GM23338 (cell line): ENCODE data around the gene CNOT6. TPM values are rescaled to one million over a fixed set of nuclear protein-coding genes. Genes with fewer than 3 reads are reported as not detected.
A peak's percentile ranks its signal among the peaks of the same experiment; 100 is the strongest.
"Not testable (repeated sequence)": the region's sequence is repeated elsewhere in the genome, so short reads cannot be mapped to it uniquely, and the experiment has no call there.

Source experiments
- ATAC-seq: fragments of 200-7000 bp; cut with Tn5 transposase; 3 replicates; pipeline ENCODE4 v1.9.1; 2020
- DNase-seq: peaks from one replicate; pipeline ENCODE4 v3.0.0-alpha.2; 2015; ENCODE audit warnings: low spot score
- H2AFZ ChIP-seq: fragments of 200-600 bp; sonication (generic); 2 replicates; pipeline ENCODE4 v1.8.0; 2016; ENCODE audit warnings: antibody characterized with exemption, mild to moderate bottlenecking, moderate library complexity
- H3F3A ChIP-seq: fragments of 200-600 bp; sonication (generic); replicated peaks from 2 replicates; pipeline ENCODE4 v1.8.0; 2017; ENCODE audit warnings: antibody characterized with exemption, mixed run types, low read depth
- H3K27ac ChIP-seq: fragments of 200-600 bp; sonication (generic); 2 replicates; pipeline ENCODE4 v1.6.1; 2016; ENCODE audit warnings: low read depth
- H3K27me3 ChIP-seq: fragments of 200-600 bp; sonication (generic); 2 replicates; pipeline ENCODE4 v1.8.0; 2016; ENCODE audit warnings: mild to moderate bottlenecking, mixed run types, moderate library complexity; ENCODE audit not compliant: insufficient read depth
- H3K36me3 ChIP-seq: fragments of 200-600 bp; sonication (generic); 2 replicates; pipeline ENCODE4 v1.8.0; 2016; ENCODE audit warnings: mild to moderate bottlenecking; ENCODE audit not compliant: insufficient read depth
- H3K4me1 ChIP-seq: fragments of 200-600 bp; sonication (generic); 2 replicates; pipeline ENCODE4 v1.8.0; 2016; ENCODE audit warnings: mild to moderate bottlenecking, moderate library complexity; ENCODE audit not compliant: insufficient read depth
- H3K4me2 ChIP-seq: fragments of 200-600 bp; sonication (generic); 2 replicates; pipeline ENCODE4 v1.7.1; 2017; ENCODE audit warnings: mixed run types
- H3K4me3 ChIP-seq: fragments of 200-600 bp; sonication (generic); 2 replicates; pipeline ENCODE4 v1.6.1; 2016; ENCODE audit warnings: mixed run types
- H3K79me2 ChIP-seq: fragments of 200-600 bp; sonication (generic); replicated peaks from 2 replicates; pipeline ENCODE4 v1.8.0; 2017; ENCODE audit warnings: mild to moderate bottlenecking; ENCODE audit not compliant: insufficient read depth
- H3K9me2 ChIP-seq: fragments of 200-600 bp; sonication (generic); 2 replicates; pipeline ENCODE4 v1.8.0; 2017; ENCODE audit not compliant: insufficient read depth
- H4K20me1 ChIP-seq: fragments of 200-600 bp; sonication (generic); replicated peaks from 2 replicates; pipeline ENCODE4 v1.8.0; 2017; ENCODE audit warnings: mild to moderate bottlenecking; ENCODE audit not compliant: insufficient read depth
- H3K27ac Mint-ChIP-seq: 2 replicates; pipeline ENCODE4 v1.8.0; 2020; ENCODE audit warnings: inconsistent platforms, mild to moderate bottlenecking, moderate library complexity, mixed read lengths
- H3K27me3 Mint-ChIP-seq: 3 replicates; pipeline ENCODE4 v1.8.0; 2022; ENCODE audit warnings: low read depth, mild to moderate bottlenecking, moderate library complexity, mixed read lengths, inconsistent platforms; ENCODE audit not compliant: insufficient read depth, poor library complexity
- H3K36me3 Mint-ChIP-seq: 3 replicates; pipeline ENCODE4 v1.8.0; 2021; ENCODE audit warnings: low read depth, mild to moderate bottlenecking, inconsistent platforms, moderate library complexity, mixed read lengths
- H3K4me1 Mint-ChIP-seq: 3 replicates; pipeline ENCODE4 v1.8.0; 2020; ENCODE audit warnings: mild to moderate bottlenecking, inconsistent platforms, mixed read lengths
- H3K4me3 Mint-ChIP-seq: 3 replicates; pipeline ENCODE4 v1.8.0; 2021; ENCODE audit warnings: moderate library complexity, mild to moderate bottlenecking, inconsistent platforms, mixed read lengths
- H3K9me3 Mint-ChIP-seq: 3 replicates; pipeline ENCODE4 v1.8.0; 2020; ENCODE audit warnings: moderate library complexity, mild to moderate bottlenecking, inconsistent platforms, mixed read lengths
- CREB1 ChIP-seq: fragments of 250-450 bp; sonication (Bioruptor Pico); IDR thresholded peaks from 2 replicates; pipeline ENCODE4 v1.5.0; 2020; ENCODE audit warnings: low read depth, mild to moderate bottlenecking, moderate library complexity
- EZH2 ChIP-seq: fragments of 200-600 bp; sonication (generic); IDR thresholded peaks from one replicate; pipeline ENCODE4 v1.8.0; 2017; ENCODE audit warnings: antibody characterized with exemption, mild to moderate bottlenecking, low read depth; ENCODE audit not compliant: unreplicated experiment
- JUNB ChIP-seq: IDR thresholded peaks from one replicate; pipeline ENCODE4 v1.6.1; 2016; ENCODE audit warnings: antibody characterized with exemption; ENCODE audit not compliant: unreplicated experiment
- NANOG ChIP-seq: IDR thresholded peaks from 2 replicates; pipeline ENCODE4 v1.6.1; 2016; ENCODE audit warnings: antibody characterized with exemption, borderline replicate concordance
- POLR2AphosphoS5 ChIP-seq: IDR thresholded peaks from 2 replicates; pipeline ENCODE4 v1.6.1; 2016; ENCODE audit warnings: antibody characterized with exemption, low read depth
- STAT1 ChIP-seq: IDR thresholded peaks from one replicate; pipeline ENCODE4 v1.6.1; 2016; ENCODE audit warnings: antibody characterized with exemption; ENCODE audit not compliant: unreplicated experiment
- ZNF114 ChIP-seq: fragments of 250-450 bp; sonication (Bioruptor Pico); IDR thresholded peaks from 2 replicates; pipeline ENCODE4 v1.5.0; 2020; ENCODE audit warnings: mild to moderate bottlenecking, moderate library complexity
- polyA plus RNA-seq: library from polyadenylated mRNA; unstranded; fragments of >200 nt; fragmentation: Nextera tagmentation; extraction: Ambion mirVana; gene quantifications from 2 replicates; pipeline ENCODE4 v1.2.1, GENCODE V29; 2016
- total RNA-seq: library from RNA; depleted of rRNA; stranded (reverse); fragments of >200 nt; shearing (Covaris generic); gene quantifications from 2 replicates; pipeline ENCODE4 v1.2.3, GENCODE V29; 2014
- TF ChIP-seq, protein P1 (sequence below), 2 experiments: fragments of 200-600 bp in 1 of 2; sonication (generic) in 1 of 2; conservative IDR thresholded peaks; 2 replicates each; pipeline versions ENCODE4 v1.5.1 to v1.6.1; 2016 to 2017; ENCODE audit warnings: antibody characterized with exemption in 2 of 2, low read depth in 2 of 2, mild to moderate bottlenecking in 2 of 2, moderate library complexity in 1 of 2
- TF ChIP-seq, protein P2 (sequence below): fragments of 250-450 bp; sonication (Bioruptor Pico); IDR thresholded peaks from 2 replicates; pipeline ENCODE4 v1.5.0; 2020; ENCODE audit warnings: mild to moderate bottlenecking, moderate library complexity
- TF ChIP-seq, protein P3 (sequence below): IDR thresholded peaks from one replicate; pipeline ENCODE4 v1.6.1; 2018; ENCODE audit warnings: antibody characterized with exemption; ENCODE audit not compliant: unreplicated experiment

Gene CNOT6
- total and polyA plus RNA-seq, 2 experiments from 2014 or later = 14.6 to 38.7 TPM

GRCh38 chr5:180475969-180476524 lies 18.1 kb upstream of the CNOT6 start:
- H3K4me3 Mint-ChIP-seq, H3K27ac ChIP-seq, ATAC-seq, H2AFZ ChIP-seq, H3K4me2 ChIP-seq, H3K27ac Mint-ChIP-seq, DNase-seq, H3F3A ChIP-seq, H3K9me3 Mint-ChIP-seq, H3K4me1 ChIP-seq, H3K9me2 ChIP-seq, H3K27me3 Mint-ChIP-seq, H3K27me3 ChIP-seq, H3K4me3 ChIP-seq, H3K4me1 Mint-ChIP-seq, H3K36me3 ChIP-seq, H3K36me3 Mint-ChIP-seq, H4K20me1 ChIP-seq, H3K79me2 ChIP-seq: not testable (repeated sequence)

GRCh38 chr5:180484813-180485212 lies 9.4 kb upstream of the CNOT6 start:
- no peaks in the 10 kb centered on the region for H3K4me1 Mint-ChIP-seq
- no peaks in the 10 kb centered on the region for H3K4me1 ChIP-seq
- no peak overlapping the region for H3K4me2 ChIP-seq
- no peaks in the 10 kb centered on the region for H3K9me2 ChIP-seq
- H3K79me2 ChIP-seq = no peaks in the 10 kb centered on the region
- H3K36me3 ChIP-seq = no peaks in the 10 kb centered on the region
- H3K27ac Mint-ChIP-seq = no peak overlapping the region
- H2AFZ ChIP-seq = no peak overlapping the region
- H3K4me3 ChIP-seq = no peak overlapping the region
- H3K36me3 Mint-ChIP-seq = peaks cover 19% of the 10 kb centered on the region
- ATAC-seq (peak; percentile 23; the same call in 2 of the 3 replicates), DNase-seq (no peak)
- H3K9me3 Mint-ChIP-seq = peaks cover 20% of the 10 kb centered on the region
- no peaks in the 10 kb centered on the region for H4K20me1 ChIP-seq
- H3K27me3 Mint-ChIP-seq = peaks cover 1% of the 10 kb centered on the region
- no peaks in the 10 kb centered on the region for H3K27me3 ChIP-seq
- H3K4me3 Mint-ChIP-seq = no peak overlapping the region
- no peak overlapping the region for H3K27ac ChIP-seq
- H3F3A ChIP-seq = no peaks in the 10 kb centered on the region
- TF ChIP-seq ZNF114 (CRISPR knock-in tag) (no peak), STAT1 (no peak), NANOG (no peak), CREB1 (CRISPR knock-in tag) (no peak), EZH2 (no peak), POLR2AphosphoS5 (no peak), JUNB (no peak)
- TF ChIP-seq, protein P1, sequence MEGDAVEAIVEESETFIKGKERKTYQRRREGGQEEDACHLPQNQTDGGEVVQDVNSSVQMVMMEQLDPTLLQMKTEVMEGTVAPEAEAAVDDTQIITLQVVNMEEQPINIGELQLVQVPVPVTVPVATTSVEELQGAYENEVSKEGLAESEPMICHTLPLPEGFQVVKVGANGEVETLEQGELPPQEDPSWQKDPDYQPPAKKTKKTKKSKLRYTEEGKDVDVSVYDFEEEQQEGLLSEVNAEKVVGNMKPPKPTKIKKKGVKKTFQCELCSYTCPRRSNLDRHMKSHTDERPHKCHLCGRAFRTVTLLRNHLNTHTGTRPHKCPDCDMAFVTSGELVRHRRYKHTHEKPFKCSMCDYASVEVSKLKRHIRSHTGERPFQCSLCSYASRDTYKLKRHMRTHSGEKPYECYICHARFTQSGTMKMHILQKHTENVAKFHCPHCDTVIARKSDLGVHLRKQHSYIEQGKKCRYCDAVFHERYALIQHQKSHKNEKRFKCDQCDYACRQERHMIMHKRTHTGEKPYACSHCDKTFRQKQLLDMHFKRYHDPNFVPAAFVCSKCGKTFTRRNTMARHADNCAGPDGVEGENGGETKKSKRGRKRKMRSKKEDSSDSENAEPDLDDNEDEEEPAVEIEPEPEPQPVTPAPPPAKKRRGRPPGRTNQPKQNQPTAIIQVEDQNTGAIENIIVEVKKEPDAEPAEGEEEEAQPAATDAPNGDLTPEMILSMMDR (conservative IDR thresholded peaks at IDR 0.05; ENCODE audit: low read depth in 2 of 2) = no peak
- TF ChIP-seq, protein P2, sequence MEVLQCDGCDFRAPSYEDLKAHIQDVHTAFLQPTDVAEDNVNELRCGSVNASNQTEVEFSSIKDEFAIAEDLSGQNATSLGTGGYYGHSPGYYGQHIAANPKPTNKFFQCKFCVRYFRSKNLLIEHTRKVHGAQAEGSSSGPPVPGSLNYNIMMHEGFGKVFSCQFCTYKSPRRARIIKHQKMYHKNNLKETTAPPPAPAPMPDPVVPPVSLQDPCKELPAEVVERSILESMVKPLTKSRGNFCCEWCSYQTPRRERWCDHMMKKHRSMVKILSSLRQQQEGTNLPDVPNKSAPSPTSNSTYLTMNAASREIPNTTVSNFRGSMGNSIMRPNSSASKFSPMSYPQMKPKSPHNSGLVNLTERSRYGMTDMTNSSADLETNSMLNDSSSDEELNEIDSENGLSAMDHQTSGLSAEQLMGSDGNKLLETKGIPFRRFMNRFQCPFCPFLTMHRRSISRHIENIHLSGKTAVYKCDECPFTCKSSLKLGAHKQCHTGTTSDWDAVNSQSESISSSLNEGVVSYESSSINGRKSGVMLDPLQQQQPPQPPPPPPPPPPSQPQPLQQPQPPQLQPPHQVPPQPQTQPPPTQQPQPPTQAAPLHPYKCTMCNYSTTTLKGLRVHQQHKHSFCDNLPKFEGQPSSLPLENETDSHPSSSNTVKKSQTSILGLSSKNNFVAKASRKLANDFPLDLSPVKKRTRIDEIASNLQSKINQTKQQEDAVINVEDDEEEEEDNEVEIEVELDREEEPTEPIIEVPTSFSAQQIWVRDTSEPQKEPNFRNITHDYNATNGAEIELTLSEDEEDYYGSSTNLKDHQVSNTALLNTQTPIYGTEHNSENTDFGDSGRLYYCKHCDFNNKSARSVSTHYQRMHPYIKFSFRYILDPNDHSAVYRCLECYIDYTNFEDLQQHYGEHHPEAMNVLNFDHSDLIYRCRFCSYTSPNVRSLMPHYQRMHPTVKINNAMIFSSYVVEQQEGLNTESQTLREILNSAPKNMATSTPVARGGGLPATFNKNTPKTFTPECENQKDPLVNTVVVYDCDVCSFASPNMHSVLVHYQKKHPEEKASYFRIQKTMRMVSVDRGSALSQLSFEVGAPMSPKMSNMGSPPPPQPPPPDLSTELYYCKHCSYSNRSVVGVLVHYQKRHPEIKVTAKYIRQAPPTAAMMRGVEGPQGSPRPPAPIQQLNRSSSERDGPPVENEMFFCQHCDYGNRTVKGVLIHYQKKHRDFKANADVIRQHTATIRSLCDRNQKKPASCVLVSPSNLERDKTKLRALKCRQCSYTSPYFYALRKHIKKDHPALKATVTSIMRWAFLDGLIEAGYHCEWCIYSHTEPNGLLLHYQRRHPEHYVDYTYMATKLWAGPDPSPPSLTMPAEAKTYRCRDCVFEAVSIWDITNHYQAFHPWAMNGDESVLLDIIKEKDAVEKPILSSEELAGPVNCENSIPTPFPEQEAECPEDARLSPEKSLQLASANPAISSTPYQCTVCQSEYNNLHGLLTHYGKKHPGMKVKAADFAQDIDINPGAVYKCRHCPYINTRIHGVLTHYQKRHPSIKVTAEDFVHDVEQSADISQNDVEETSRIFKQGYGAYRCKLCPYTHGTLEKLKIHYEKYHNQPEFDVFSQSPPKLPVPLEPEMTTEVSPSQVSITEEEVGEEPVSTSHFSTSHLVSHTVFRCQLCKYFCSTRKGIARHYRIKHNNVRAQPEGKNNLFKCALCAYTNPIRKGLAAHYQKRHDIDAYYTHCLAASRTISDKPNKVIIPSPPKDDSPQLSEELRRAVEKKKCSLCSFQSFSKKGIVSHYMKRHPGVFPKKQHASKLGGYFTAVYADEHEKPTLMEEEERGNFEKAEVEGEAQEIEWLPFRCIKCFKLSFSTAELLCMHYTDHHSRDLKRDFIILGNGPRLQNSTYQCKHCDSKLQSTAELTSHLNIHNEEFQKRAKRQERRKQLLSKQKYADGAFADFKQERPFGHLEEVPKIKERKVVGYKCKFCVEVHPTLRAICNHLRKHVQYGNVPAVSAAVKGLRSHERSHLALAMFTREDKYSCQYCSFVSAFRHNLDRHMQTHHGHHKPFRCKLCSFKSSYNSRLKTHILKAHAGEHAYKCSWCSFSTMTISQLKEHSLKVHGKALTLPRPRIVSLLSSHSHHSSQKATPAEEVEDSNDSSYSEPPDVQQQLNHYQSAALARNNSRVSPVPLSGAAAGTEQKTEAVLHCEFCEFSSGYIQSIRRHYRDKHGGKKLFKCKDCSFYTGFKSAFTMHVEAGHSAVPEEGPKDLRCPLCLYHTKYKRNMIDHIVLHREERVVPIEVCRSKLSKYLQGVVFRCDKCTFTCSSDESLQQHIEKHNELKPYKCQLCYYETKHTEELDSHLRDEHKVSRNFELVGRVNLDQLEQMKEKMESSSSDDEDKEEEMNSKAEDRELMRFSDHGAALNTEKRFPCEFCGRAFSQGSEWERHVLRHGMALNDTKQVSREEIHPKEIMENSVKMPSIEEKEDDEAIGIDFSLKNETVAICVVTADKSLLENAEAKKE (CRISPR knock-in tag) = no peak
- TF ChIP-seq, protein P3, sequence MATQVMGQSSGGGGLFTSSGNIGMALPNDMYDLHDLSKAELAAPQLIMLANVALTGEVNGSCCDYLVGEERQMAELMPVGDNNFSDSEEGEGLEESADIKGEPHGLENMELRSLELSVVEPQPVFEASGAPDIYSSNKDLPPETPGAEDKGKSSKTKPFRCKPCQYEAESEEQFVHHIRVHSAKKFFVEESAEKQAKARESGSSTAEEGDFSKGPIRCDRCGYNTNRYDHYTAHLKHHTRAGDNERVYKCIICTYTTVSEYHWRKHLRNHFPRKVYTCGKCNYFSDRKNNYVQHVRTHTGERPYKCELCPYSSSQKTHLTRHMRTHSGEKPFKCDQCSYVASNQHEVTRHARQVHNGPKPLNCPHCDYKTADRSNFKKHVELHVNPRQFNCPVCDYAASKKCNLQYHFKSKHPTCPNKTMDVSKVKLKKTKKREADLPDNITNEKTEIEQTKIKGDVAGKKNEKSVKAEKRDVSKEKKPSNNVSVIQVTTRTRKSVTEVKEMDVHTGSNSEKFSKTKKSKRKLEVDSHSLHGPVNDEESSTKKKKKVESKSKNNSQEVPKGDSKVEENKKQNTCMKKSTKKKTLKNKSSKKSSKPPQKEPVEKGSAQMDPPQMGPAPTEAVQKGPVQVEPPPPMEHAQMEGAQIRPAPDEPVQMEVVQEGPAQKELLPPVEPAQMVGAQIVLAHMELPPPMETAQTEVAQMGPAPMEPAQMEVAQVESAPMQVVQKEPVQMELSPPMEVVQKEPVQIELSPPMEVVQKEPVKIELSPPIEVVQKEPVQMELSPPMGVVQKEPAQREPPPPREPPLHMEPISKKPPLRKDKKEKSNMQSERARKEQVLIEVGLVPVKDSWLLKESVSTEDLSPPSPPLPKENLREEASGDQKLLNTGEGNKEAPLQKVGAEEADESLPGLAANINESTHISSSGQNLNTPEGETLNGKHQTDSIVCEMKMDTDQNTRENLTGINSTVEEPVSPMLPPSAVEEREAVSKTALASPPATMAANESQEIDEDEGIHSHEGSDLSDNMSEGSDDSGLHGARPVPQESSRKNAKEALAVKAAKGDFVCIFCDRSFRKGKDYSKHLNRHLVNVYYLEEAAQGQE = no peak
